GM12878 (cell line): Measurements from ENCODE around the gene PDS5A.

Source experiments
- CHD4 ChIP-seq: fragments of 200-600 bp; sonication (generic); IDR thresholded peaks from 2 replicates; pipeline ENCODE4 v1.6.1; 2016; ENCODE audit warnings: mild to moderate bottlenecking
- CREB1 ChIP-seq: IDR thresholded peaks from 2 replicates; pipeline ENCODE4 v1.6.1; 2012; ENCODE audit warnings: low read depth, mild to moderate bottlenecking, inconsistent platforms
- CTCF ChIP-seq, 3 experiments: IDR thresholded peaks in 2 of 3; conservative IDR thresholded peaks in 1 of 3; 2 replicates each; pipeline ENCODE4 v1.5.1; 2011; ENCODE audit warnings: low read depth in 3 of 3, low read length in 3 of 3, mild to moderate bottlenecking in 3 of 3, control low read depth in 2 of 3, moderate library complexity in 2 of 3, inconsistent platforms in 1 of 3, mixed read lengths in 1 of 3; ENCODE audit not compliant: control insufficient read depth in 2 of 3, insufficient read depth in 1 of 3; ENCODE audit errors: extremely low read depth in 1 of 3
- EGR1 ChIP-seq, 2 experiments: IDR thresholded peaks; 1 replicate in 1 of 2; 2 replicates in 1 of 2; pipeline ENCODE4 v1.6.1; 2011 to 2012; ENCODE audit warnings: low read depth in 2 of 2, low read length in 2 of 2, borderline replicate concordance in 1 of 2, mild to moderate bottlenecking in 1 of 2, moderate library complexity in 1 of 2
- FOXM1 ChIP-seq: IDR thresholded peaks from 2 replicates; pipeline ENCODE4 v1.6.1; 2012; ENCODE audit warnings: low read depth, mild to moderate bottlenecking, inconsistent platforms, low read length, moderate library complexity
- NR2C2 ChIP-seq: IDR thresholded peaks from 2 replicates; pipeline ENCODE4 v1.6.1; 2011; ENCODE audit warnings: borderline replicate concordance, low read depth; ENCODE audit not compliant: control insufficient read depth, insufficient read length
- POLR2A ChIP-seq: IDR thresholded peaks from 2 replicates; pipeline ENCODE4 v1.6.1; 2011; ENCODE audit warnings: low read depth, mild to moderate bottlenecking, low read length
- SIX5 ChIP-seq: IDR thresholded peaks from 2 replicates; pipeline ENCODE4 v1.6.1; 2011; ENCODE audit warnings: mild to moderate bottlenecking, low read depth, low read length, moderate library complexity; ENCODE audit not compliant: severe bottlenecking
- SMAD1 ChIP-seq: fragments of 450-650 bp; IDR thresholded peaks from 2 replicates; pipeline ENCODE4 v1.6.1; 2018; ENCODE audit warnings: mild to moderate bottlenecking, low read depth; ENCODE audit not compliant: partially characterized antibody
- ZBTB33 ChIP-seq: fragments of 450-650 bp; IDR thresholded peaks from 2 replicates; pipeline ENCODE4 v1.6.1; 2017; ENCODE audit warnings: mild to moderate bottlenecking

GRCh38 chr4:39932776-39933402 lies 44.8 kb downstream of the PDS5A start:
- TF ChIP-seq SIX5: no peak
- no peak for TF ChIP-seq CHD4
- no peak for TF ChIP-seq NR2C2
- no peak for TF ChIP-seq SMAD1
- no peak for TF ChIP-seq POLR2A
- no peak for TF ChIP-seq CTCF (IDR thresholded peaks at IDR 0.05 in 2 of 3, conservative IDR thresholded peaks at IDR 0.05 in 1 of 3; ENCODE audit: control insufficient read depth in 2 of 3, extremely low read depth in 1 of 3, insufficient read depth in 1 of 3, low read depth in 3 of 3, low read length in 3 of 3)
- no peak for TF ChIP-seq FOXM1
- TF ChIP-seq CREB1: no peak
- TF ChIP-seq EGR1 (IDR thresholded peaks at IDR 0.05; ENCODE audit: borderline replicate concordance in 1 of 2, low read depth in 2 of 2, low read length in 2 of 2): no peak
- TF ChIP-seq ZBTB33: no peak
